Esophagus muscularis mucosa (tissue), 3 donors: ENCODE data around the gene IAPP.

Experiments
- CTCF ChIP-seq, 3 experiments: fragments of 200-600 bp in 2 of 3; fragments of 450-650 bp in 1 of 3; sonication (generic) in 2 of 3; IDR thresholded peaks; one replicate each; pipeline ENCODE4 v1.5.1; 2017 to 2019; ENCODE audit warnings: antibody characterized with exemption in 3 of 3, mild to moderate bottlenecking in 2 of 3, moderate library complexity in 1 of 3
- EP300 ChIP-seq: sonication (generic); formaldehyde crosslinking; IDR thresholded peaks from one replicate; pipeline ENCODE4 v1.6.1; 2017; ENCODE audit warnings: antibody characterized with exemption

GRCh38 chr12:21343636-21344035, 29.1 kb upstream of the IAPP start:
- TF ChIP-seq CTCF (IDR thresholded peaks at IDR 0.05) (no peak), EP300 (no peak)
